ENCODE measurements around the gene MYADML2.
"Not testable (repeated sequence)": the region's sequence is repeated elsewhere in the genome, so short reads cannot be mapped to it uniquely, and the experiment has no call there.

Gene MYADML2

DNA sequence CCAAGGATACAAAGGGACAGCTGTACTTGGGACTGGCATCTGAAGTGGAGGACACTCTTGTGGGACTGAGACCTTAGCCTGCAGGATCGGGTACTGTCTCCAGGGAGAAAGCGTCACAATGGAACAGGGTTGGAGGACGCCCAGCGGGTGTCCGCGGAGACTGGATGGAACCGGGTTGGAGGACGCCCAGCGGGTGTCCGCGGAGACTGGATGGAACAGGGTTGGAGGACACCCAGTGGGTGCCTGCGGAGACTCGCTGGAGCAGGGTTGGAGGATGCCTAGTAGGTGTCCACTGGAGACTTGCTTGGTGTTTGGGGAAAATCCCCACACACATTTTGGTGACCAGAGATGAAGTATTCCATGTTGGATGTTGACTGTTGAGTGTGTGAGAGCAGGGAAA, at the start of gene MYADML2:
TSS of gene MYADML2 (minus strand) at position 45 of the 400 bp plus-strand sequence. CDS start 5,492 bp downstream, outside the sequence.
- DNase-seq (ENCODE audit: low read depth in 4 of 4, low spot score in 1 of 4): no peak

- DNase-seq (ENCODE audit: low read depth in 4 of 4, low spot score in 1 of 4): no peak
Measured at GRCh38 chr17:81996232-81996756, 49.3 kb upstream of the MYADML2 start.

DNA sequence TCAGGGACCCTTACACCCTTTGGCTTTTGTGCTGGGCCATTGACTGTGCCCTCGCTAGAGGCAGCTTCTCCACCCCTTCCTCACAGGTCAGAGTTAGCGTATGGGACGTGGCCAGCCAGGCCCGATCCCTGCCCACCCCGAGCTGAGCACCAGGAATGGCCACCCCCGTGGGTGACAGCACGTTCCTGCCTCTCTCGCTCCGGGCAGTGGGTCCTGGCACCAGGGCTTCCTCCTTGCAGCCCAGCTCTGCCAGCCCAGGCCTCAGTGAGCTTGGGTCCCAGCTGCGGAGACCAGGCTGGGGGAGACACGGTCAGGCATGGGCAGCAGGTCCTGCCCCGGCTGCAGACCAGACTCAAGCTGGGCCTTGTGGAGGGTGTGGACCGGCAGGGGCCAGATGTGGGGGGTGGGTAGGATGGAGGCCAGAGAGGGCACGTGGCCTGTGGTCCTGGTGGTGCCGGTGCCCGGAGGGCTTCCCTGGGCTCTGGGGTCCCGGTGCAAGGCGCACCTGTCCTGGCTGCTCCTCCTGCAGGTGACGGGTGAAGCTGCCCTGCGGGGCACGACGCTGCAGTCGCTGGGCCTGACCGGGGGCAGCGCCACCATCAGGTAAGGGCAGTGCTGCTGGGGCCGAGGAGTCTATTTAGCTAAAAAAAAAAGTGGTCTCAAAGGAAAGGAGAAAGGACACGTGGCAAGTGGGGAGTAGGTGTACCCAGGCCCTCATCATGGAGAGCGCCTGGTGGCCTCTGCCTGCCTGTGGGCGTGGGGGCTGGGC, 48.6 kb upstream of the MYADML2 start:
- DNase-seq (ENCODE audit: low read depth in 4 of 4, low spot score in 1 of 4): no peak

GRCh38 chr17:81994593-81995462, 47.8 kb upstream of the MYADML2 start:
- DNase-seq (ENCODE audit: low read depth in 4 of 4, low spot score in 1 of 4): no peak

DNA sequence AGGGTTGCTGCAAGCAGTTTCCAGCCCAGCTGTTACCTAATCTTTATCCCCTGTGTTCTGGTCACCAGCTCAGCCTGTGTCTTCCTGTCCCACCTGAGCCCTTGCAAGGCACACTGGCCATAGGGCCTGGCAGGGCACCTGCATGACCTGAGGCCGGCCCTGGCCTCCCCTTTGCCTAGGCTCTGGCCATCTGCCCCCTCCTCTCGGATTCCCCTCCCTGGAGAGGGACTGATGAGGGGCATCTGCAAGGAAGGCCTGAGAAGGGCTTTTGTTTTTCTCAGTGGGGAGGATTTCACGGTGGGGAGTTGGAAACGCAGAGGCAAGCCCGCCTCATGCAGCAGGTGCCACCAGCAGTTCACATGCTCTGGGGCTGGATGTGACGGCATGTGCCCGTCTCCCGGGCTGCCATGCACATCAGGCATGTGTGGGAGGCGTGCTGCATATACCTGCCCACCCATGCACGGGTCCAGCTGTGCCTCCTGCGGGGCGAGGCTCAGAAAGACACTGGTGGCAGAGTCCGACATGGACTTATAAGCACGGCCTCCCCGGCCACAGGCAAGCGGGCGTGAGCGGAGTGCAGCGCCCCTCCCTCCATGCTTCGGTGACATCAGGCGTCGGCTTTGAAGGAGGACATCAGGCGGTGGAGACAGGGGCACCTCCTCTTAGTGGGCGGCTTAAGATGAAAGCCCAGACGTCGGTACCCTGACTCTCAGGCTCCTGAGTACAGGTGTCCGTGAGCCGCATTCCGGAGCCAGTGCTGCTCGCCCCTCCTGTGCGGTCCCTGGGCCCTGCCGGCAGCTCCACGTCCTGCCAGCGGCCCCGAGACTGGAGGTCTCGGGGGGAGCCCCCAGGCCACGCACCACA, 46.9 kb upstream of the MYADML2 start:
- no peak for DNase-seq (ENCODE audit: low read depth in 4 of 4, low spot score in 1 of 4)

DNA sequence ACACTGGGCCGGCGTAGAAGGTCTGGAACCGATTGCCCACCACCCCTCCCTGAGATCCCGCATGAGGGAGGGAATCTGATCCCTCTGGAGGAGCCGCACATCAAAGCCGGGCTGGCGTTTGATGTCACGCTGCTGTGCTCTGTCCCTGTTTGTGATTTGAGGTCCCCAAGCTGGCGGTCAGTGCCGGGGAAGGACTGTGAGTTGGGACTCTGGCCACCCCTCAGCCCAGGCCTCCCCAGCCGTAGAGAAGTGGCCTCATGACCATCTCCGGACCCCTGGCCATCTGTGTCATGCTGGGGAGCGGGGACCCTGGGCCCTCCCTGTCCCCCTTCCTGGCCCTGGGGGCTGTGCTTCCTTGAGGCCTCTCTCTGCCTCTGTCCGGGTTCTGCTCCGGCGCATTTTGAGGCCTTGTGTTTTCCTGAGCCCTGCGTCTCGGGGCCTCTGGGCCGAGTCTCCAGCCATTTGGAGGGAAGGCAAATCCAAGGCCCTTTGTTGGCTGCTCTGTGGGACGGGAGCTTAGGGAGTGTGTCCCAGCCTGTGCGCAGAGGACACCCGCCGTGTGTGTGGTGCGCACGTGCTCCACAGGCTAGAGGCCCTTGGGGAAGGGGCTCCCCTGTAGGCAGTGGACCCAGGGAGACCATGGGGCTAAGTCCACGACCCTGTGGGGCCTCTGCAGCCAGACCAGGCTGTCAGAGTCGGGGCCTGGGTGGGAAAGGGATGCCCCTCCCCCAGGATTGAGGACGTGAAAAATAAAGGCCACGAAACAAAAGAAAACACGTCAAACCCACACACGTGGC, 45.5 kb upstream of the MYADML2 start:
- DNase-seq (ENCODE audit: low read depth in 4 of 4, low spot score in 1 of 4): no peak

DNA sequence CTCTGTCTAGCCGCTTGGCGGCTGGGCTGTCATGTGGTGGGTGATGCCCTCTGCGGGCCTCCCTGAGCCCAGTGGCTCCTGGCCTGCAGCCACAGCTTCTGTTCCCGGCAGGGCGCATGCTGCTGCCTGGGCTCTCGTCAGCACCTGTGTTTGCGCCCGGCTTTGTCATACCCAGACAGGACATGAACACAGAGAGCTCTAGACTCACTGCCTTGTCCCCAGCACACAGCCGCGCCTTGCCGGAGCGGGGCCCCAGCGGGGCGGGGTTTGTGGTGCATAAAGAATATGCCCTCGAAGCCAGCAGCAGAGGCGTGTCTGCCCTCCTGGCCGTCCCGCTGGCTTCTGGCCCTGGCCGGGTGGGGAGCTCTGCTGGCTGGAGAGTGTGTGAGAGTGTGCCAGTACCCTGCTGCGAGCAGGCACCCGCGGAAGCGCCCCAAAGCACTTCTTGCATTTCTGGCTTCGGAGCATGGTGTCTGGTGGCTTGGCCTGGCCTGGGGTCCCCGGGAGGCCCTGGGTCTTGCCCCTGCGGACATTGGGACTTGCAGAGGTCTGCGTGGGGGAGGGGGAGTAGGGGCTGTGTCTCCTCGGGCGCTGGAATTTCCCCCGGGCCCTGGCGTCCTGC, 44.8 kb upstream of the MYADML2 start:
- no peak for DNase-seq (ENCODE audit: low read depth in 4 of 4, low spot score in 1 of 4)

DNA sequence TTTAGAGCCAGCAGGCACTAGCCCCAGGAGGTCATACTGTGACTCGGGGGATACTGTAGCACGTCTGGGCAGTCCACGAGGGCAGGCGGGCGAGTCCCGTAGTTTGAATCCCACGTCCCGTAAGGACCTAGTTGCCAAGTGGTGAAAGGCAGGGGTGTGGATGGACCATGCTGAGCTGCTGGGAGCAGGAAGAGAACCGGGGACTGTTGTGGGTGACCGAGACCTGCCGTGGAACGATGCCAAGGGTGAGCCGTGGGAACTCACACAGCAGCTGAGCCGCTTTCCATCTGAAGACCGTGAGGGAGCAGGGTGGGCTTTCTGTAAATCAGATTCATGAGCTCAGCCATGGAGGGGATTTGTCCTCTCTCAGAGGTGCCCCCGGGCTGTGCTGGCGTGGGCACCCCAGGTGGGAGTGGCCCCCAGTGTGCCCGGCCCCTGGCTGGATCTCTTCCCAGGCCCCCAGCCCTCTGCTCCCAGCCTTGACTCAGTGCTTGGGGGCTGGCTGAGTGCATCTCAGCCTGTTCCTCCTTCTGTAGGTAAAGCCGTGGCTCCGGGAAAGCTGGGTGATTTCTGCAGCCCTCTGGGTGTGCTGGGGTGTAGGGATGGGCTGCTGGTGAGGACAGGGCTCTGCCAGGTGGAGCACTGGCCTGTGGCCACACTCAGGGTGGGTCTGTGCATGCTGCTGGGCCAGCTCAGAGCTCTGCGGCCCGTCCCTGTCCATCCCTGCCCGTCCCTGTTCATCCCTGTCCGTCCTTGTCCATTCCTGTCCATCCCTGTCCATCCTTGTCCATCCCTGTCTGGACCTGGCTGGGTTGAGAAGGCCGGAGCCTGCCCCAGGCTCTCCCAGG, 44.0 kb upstream of the MYADML2 start:
- DNase-seq (ENCODE audit: low read depth in 4 of 4, low spot score in 1 of 4): no peak

- DNase-seq (ENCODE audit: low read depth in 4 of 4, low spot score in 1 of 4): no peak
Measured at GRCh38 chr17:81987161-81987770, 40.2 kb upstream of the MYADML2 start.

GRCh38 chr17:81986606-81987005, 39.6 kb upstream of the MYADML2 start:
- DNase-seq (ENCODE audit: low read depth in 4 of 4, low spot score in 1 of 4): no peak

DNA sequence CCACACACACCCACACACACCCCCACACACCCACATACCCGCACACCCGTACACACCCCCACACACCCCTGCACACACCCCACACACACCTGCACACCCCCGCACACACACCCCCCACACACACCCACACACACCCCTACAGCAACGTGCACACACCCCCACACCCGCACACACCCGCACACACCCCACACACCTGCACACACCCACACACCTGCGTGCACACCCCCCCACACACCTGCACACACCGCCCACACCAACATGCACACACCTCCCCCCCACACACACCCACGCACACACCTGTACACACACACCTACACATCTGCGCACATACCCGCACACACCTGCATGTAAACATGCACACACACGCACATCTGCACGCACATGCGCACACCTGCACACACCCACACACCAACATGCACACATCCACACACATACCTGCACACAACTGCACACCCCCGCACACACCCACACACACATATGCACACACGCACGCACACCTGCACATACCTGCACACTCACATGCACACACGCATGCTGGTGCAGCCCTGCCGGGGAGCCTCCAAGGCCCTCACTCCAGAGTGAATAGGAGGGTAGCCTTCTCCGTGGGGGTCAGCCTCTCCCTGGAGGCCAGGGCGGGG, 37.9 kb upstream of the MYADML2 start:
- no peak for DNase-seq (ENCODE audit: low read depth in 4 of 4, low spot score in 1 of 4)

DNA sequence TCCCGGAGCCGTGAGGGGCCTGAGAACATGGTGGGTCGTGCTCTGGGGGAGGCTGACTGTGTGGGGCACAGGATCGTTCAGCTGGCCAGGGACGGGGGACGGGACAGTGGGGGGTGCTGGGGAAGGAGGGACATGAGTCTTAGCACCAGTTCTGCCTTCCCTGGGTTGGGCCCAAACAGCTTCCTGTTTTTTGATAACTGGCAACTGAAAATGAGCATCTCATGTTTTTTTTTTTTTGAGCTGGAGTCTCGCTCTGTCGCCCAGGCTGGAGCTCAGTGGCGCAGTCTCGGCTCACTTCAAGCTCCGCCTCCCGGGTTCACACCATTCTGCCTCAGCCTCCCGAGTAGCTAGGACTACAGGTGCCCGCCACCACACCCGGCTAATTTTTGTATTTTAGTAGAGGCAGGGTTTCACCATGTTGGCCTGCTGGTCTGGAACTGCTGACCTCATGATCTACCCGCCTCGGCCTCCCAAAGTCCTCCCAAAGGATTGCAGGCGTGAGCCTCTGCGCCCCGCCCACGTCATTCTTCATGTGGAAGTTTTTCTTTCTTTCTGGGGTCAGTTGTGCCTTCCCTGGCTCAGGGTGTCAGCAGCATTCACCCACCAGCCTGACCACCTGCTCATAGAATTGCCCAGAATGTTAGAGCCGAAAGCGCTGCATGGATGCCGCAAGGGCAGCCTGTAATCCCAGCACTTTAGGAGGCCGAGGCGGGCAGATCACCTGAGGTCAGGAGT, 36.8 kb upstream of the MYADML2 start:
- DNase-seq (ENCODE audit: low read depth in 4 of 4, low spot score in 1 of 4): no peak

DNA sequence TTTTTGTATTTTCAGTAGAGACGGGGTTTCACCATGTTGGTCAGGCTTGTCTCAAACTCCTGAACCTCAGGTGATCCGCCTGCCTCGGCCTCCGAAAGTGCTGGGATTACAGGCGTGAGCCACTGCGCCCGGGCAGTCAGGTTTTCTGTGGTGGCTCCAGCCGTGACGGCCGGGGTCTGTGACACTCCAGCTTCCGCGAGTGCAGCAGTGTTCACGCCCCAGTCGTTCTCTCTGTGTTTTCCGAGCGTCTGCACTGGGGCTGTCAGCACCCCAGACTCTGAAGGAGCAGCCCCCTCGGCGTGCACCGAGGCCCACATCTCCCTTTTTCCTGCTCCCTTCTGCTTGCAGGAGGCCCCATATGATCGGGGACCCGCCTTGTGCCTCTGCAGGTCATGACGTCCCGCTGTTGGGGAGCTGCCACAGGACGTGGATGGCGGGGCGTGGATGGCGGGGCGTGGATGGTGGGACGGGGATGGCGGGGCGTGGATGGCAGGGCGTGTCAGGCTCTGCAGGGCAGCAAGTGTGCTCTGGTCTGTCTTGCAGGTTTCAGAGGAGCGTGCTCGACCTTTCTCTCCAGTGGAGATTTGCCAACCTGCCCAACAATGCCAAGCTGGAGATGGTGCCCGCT, 36.1 kb upstream of the MYADML2 start:
- no peak for DNase-seq (ENCODE audit: low read depth in 4 of 4, low spot score in 1 of 4)

GRCh38 chr17:81981511-81981910, 34.5 kb upstream of the MYADML2 start:
- not testable (repeated sequence) for DNase-seq (ENCODE audit: low read depth in 4 of 4, low spot score in 1 of 4)

GRCh38 chr17:81980707-81981343, 33.8 kb upstream of the MYADML2 start:
- no peak for DNase-seq (ENCODE audit: low read depth in 4 of 4, low spot score in 1 of 4)

GRCh38 chr17:81980122-81980521, 33.1 kb upstream of the MYADML2 start:
- no peak for DNase-seq (ENCODE audit: low read depth in 4 of 4, low spot score in 1 of 4)
